Stimulated activated CD4-positive, alpha-beta T cell treated with anti-CD3 and anti-CD28 coated beads, TNF-alpha, amount 100 ng/mL, for 48 hours (primary cell): ENCODE results near the gene MBNL1.

Source experiments
- DNase-seq, 3 donors: peaks; one replicate each; pipeline ENCODE4 v3.0.0-alpha.2; 2020; ENCODE audit warnings: low read depth in 3 of 3

Gene MBNL1

GRCh38 chr3:152445212-152445611, 176.5 kb downstream of the MBNL1 start:
- DNase-seq = no peak

DNA sequence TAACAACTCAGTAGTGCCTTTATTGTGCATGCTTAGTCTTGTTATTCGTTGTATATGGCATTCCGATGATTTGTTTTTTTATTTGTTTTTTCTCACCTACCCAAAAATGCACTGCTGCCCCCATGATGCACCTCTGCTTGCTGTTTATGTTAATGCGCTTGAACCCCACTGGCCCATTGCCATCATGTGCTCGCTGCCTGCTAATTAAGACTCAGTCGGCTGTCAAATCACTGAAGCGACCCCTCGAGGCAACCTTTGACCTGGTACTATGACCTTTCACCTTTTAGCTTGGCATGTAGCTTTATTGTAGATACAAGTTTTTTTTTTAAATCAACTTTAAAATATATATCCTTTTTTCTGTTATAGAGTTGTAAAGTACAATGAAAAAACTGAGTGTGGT, 177.8 kb downstream of the MBNL1 start:
- DNase-seq = no peak

- DNase-seq = no peak
These were observed 178.8 kb downstream of the MBNL1 start for GRCh38 chr3:152447511-152447910.

GRCh38 chr3:152448091-152448490, 179.4 kb downstream of the MBNL1 start:
- DNase-seq = no peak

DNA sequence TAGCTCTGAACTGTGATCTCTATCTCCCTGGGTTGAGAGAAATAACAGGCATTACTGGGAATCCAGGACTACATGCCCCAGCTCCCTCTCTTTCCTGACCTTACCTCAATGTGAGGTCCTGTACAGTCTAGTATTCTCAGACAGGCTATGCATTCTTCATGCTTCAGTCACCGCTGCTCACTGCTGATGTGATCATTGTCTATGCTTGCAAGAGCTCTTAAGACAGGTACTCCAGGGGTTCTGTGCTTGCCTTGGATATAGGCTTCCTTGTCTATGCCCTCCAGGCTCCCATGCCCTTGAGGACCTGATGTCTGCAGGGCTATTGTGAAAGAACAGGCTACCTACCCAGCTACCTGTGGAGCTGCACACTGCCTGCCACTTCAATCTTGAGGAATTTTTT, 183.6 kb downstream of the MBNL1 start:
- DNase-seq = no peak

- DNase-seq = no peak
These were observed 185.5 kb downstream of the MBNL1 start for GRCh38 chr3:152454076-152454875.

GRCh38 chr3:152455989-152456388, 187.3 kb downstream of the MBNL1 start:
- no peak for DNase-seq

DNA sequence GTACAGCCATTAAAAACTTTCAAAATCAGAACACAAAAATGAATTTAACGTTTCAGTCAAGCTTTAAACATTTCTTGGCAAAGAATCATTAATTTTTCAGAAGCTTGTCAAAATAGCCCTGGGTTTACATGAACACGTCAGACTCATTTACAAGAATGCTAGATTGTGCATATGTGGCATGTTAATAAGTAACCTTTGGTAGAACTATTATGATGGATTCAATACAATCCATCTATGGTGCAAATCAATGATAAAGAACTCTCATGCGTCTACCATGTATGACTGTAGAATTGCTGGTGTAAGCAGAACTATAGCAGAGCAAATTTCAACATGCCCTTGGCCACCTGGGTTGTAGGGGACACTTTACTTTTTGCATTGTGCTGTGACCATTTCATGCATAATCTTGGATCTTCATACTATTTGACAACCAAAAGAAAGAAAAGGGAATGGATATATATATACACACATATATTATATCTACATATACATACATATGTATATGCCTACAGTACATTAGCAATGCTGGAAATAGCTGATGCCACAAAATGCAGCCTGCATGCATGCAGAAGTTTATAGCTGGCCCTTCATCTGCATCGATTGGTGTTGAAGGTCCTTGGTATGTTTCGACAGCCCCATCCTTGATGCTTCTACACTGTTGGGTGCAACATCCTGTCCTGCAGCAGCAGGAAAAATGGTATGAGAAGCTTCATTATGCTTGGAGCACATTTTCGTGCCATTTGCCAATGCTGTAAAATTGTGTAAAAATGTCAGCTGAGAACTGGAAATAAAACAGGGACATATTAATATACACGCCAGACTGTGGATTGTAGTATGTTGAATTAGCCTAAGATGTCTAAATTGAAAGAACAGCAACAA, 189.0 kb downstream of the MBNL1 start:
- DNase-seq = no peak

- DNase-seq = peak in 1 of 3 donors; percentile 14
These were observed 189.8 kb downstream of the MBNL1 start for GRCh38 chr3:152458376-152459117.

GRCh38 chr3:152459118-152459515, 190.4 kb downstream of the MBNL1 start:
- DNase-seq = no peak

DNA sequence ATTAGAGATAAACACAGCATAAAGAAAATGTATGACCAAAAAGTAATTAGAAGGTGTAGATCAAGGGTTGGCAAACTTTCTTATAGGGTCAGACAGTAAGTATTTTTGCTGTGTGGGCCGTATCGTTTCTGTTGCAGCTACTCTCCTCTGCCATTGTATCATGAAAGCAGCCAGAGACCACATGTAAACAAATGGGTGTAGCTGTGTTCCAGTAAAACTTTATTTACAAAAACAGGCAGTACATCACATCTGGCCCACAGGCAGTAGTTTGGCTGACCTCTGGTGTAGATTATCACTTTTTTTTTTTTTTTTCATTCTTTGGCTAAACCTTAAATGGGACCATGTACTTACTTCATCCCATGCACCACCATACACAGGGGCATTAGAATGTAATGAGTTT, 190.8 kb downstream of the MBNL1 start:
- DNase-seq = no peak

DNA sequence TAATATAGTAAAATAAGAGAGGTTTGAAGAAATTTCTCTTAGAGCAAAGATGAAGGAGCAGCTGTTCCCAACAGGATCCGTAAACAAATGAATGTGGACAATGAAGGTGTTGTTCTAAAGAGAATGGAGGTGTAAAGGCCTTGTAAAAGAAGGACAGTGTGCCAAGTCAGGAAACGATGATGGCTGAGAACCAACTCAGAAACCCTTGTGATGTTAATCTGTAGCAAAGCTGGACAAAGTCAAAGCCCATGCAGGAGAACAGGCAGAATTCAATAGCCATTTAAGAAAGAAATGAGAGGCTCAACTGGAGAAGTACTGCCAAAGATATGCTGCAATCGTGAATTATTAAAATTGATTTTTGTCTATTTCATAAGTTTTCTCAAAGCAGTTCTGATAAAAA, 192.2 kb downstream of the MBNL1 start:
- DNase-seq = no peak

- DNase-seq = no peak
These were observed 192.7 kb downstream of the MBNL1 start for GRCh38 chr3:152461460-152461859.

DNA sequence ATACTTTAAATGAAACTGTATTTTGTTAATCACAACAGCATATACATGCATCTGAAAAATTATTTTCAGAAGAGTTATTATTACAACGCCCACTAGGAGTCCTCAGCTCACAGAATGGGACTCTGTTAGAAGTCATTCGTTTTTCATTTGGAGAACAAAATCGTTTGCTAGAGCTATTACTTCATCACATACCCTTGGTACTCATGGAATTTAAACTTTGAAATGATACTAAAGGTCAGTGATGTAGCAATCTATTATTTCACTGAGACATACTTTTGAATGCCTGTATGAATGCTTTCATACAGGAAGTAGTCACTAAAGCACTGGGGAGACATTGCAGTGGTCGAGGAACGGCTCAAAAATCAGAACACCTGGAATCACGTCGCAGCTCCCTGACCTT, 198.1 kb downstream of the MBNL1 start:
- no peak for DNase-seq

DNA sequence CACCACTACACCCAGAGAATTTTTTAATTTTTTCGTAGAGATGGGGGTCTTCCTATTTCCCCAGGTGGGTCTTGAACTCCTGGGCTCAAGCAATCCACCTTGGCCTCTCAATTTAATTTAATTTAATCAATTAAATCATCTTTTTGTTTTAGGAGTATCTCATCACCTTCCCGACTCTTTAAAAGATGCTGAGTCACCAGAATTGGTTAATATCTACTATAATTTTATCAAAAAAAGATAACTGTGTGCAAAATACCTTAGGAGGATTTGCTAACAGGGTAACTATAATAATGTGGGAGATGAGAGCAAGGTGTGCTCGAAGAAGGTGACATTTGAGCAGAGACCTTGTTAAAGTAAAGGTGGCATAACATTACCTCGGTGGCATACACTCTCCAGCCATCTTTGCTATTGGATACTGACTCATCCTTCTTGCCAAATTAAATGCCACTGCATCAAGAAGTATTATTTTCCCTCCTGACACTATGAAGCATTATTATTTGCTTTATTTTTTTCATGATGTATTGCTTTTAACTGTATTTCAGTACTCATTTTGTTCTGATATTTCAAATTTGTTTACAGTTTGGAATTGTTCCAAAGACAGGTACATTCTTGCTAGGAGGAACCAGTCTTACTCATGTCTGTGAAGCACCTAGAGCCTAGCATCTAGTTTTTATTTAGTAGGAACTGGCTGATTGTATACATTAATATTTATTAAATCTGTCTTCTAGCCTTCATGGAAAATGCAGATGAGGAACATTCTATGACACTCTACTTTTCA, 200.7 kb downstream of the MBNL1 start:
- DNase-seq = no peak

GRCh38 chr3:152470095-152470494, 201.4 kb downstream of the MBNL1 start:
- DNase-seq = no peak

GRCh38 chr3:152470893-152471292, 202.2 kb downstream of the MBNL1 start:
- no peak for DNase-seq

GRCh38 chr3:152471814-152472671, 203.3 kb downstream of the MBNL1 start:
- peak; percentile 29 to 56 (median 48) for DNase-seq

GRCh38 chr3:152472672-152472954, 203.9 kb downstream of the MBNL1 start:
- DNase-seq = no peak

- no peak for DNase-seq
These were observed 205.9 kb downstream of the MBNL1 start for GRCh38 chr3:152474585-152474984.

DNA sequence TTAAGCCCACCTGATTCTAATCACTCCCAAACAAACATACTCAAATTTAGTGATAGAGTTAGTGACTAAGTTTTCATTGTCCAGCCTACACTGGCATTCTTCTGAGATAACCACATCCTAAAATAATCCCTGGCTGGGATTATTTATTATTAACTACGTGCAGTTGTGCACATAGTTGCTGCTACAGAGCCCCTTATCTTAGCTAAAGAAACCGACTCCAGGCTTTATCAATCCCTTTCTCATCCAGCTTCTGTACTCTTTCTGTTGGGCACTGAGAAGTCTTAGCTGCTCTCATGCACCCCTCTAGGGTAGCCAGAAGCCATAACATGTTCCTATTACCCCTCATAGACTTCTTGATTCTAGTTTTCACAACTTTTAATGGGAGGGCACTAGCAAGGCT, 208.7 kb downstream of the MBNL1 start:
- DNase-seq = no peak
